Neural cell (in vitro differentiated cells): ENCODE data around the gene SDCCAG8. TPM values are rescaled to one million over a fixed set of nuclear protein-coding genes. Genes with fewer than 3 reads are reported as not detected.

Source experiments
- H2AFZ ChIP-seq: fragments of 200-600, 300-800 bp; sonication (generic), shearing (Covaris generic); 2 replicates; pipeline ENCODE4 v1.6.0; 2014; ENCODE audit warnings: low read depth, mild to moderate bottlenecking, antibody characterized with exemption, low read length, moderate library complexity
- H3F3A ChIP-seq: fragments of 200-600 bp; shearing (Covaris generic); 2 replicates; pipeline ENCODE4 v1.6.1; 2016; ENCODE audit warnings: mild to moderate bottlenecking, moderate library complexity, mixed read lengths, antibody characterized with exemption, low read length; ENCODE audit not compliant: insufficient read depth, poor library complexity, severe bottlenecking
- H3K27ac ChIP-seq: fragments of 200-600, 300-800 bp; sonication (generic), shearing (Covaris generic); 2 replicates; pipeline ENCODE4 v1.5.1; 2014; ENCODE audit warnings: mild to moderate bottlenecking, low read length, moderate library complexity
- H3K27me3 ChIP-seq: fragments of 300-800, 200-600 bp; sonication (generic), shearing (Covaris generic); 2 replicates; pipeline ENCODE4 v1.6.0; 2014; ENCODE audit warnings: mild to moderate bottlenecking, low read depth, low read length, moderate library complexity; ENCODE audit not compliant: insufficient read depth
- H3K36me3 ChIP-seq: fragments of 300-800, 200-600 bp; sonication (generic), shearing (Covaris generic); 2 replicates; pipeline ENCODE4 v1.5.1; 2014; ENCODE audit warnings: mild to moderate bottlenecking, antibody characterized with exemption, low read length, moderate library complexity; ENCODE audit not compliant: insufficient read depth
- H3K4me2 ChIP-seq: fragments of 300-800, 200-600 bp; sonication (generic), shearing (Covaris generic); 2 replicates; pipeline ENCODE4 v1.6.0; 2014; ENCODE audit warnings: mild to moderate bottlenecking, low read length
- H3K4me3 ChIP-seq: fragments of 300-800, 200-600 bp; sonication (generic), shearing (Covaris generic); 2 replicates; pipeline ENCODE4 v1.5.1; 2014; ENCODE audit warnings: mild to moderate bottlenecking, low read length, moderate library complexity
- H3K79me2 ChIP-seq: fragments of 200-600 bp; shearing (Covaris generic); replicated peaks from 2 replicates; pipeline ENCODE4 v1.6.0; 2014; ENCODE audit warnings: mild to moderate bottlenecking, low read length, moderate library complexity; ENCODE audit not compliant: insufficient read depth
- H3K9ac ChIP-seq: fragments of 300-800, 200-600 bp; sonication (generic), shearing (Covaris generic); 2 replicates; pipeline ENCODE4 v1.6.1; 2016; ENCODE audit warnings: mild to moderate bottlenecking, low read length, mixed read lengths
- H3K9me2 ChIP-seq: fragments of 200-600 bp; shearing (Covaris generic); 2 replicates; pipeline ENCODE4 v1.6.1; 2016; ENCODE audit warnings: mild to moderate bottlenecking, low read length, mixed read lengths; ENCODE audit not compliant: insufficient read depth
- H3K9me3 ChIP-seq: fragments of 200-600, 300-800 bp; sonication (generic), shearing (Covaris generic); 2 replicates; pipeline ENCODE4 v1.6.1; 2016; ENCODE audit warnings: mild to moderate bottlenecking, mixed run types, low read length, moderate library complexity, mixed read lengths
- H4K20me1 ChIP-seq: fragments of 200-600 bp; shearing (Covaris generic); 2 replicates; pipeline ENCODE4 v1.6.1; 2016; ENCODE audit warnings: mild to moderate bottlenecking, mixed run types; ENCODE audit not compliant: insufficient read depth
- CTCF ChIP-seq: fragments of 450-650 bp; IDR thresholded peaks from 2 replicates; pipeline ENCODE4 v1.5.1; 2014; ENCODE audit warnings: antibody characterized with exemption, mild to moderate bottlenecking, moderate library complexity; ENCODE audit not compliant: poor library complexity, severe bottlenecking
- EP300 ChIP-seq: fragments of 450-650 bp; conservative IDR thresholded peaks from 2 replicates; pipeline ENCODE4 v1.6.1; 2014; ENCODE audit warnings: antibody characterized with exemption, mild to moderate bottlenecking, moderate library complexity; ENCODE audit not compliant: poor library complexity, severe bottlenecking
- EZH2 ChIP-seq: fragments of 200-600, 300-800 bp; shearing (Covaris generic), sonication (generic); IDR thresholded peaks from 2 replicates; pipeline ENCODE4 v1.6.1; 2014; ENCODE audit warnings: antibody characterized with exemption, low read length, borderline replicate concordance, mild to moderate bottlenecking; ENCODE audit not compliant: insufficient read depth, poor library complexity, severe bottlenecking
- MXI1 ChIP-seq: fragments of 450-650 bp; conservative IDR thresholded peaks from 2 replicates; pipeline ENCODE4 v1.6.1; 2014; ENCODE audit warnings: antibody characterized with exemption, mild to moderate bottlenecking; ENCODE audit not compliant: poor library complexity, severe bottlenecking
- POLR2AphosphoS5 ChIP-seq: IDR thresholded peaks from 2 replicates; pipeline ENCODE4 v1.6.1; 2012
- RAD21 ChIP-seq: fragments of 450-650 bp; conservative IDR thresholded peaks from 2 replicates; pipeline ENCODE4 v1.6.1; 2014; ENCODE audit warnings: antibody characterized with exemption, mild to moderate bottlenecking, moderate library complexity
- REST ChIP-seq: IDR thresholded peaks from 2 replicates; pipeline ENCODE4 v1.6.1; 2012; ENCODE audit warnings: borderline replicate concordance
- SMC3 ChIP-seq: fragments of 450-650 bp; conservative IDR thresholded peaks from 2 replicates; pipeline ENCODE4 v1.6.1; 2014; ENCODE audit warnings: antibody characterized with exemption, mild to moderate bottlenecking, moderate library complexity; ENCODE audit not compliant: poor library complexity
- TAF1 ChIP-seq: IDR thresholded peaks from 2 replicates; pipeline ENCODE4 v1.6.1; 2012; ENCODE audit warnings: low read depth
- polyA plus RNA-seq: library from polyadenylated mRNA; depleted of rRNA; stranded (reverse); fragments of >200 nt; gene quantifications from 2 replicates; pipeline ENCODE4 v1.2.3, GENCODE V29; 2014

The SDCCAG8 gene
- polyA plus RNA-seq, 1 donor from 2014 or later, result 32.2 TPM

- Histone ChIP-seq H2AFZ (no peak overlapping the region), H3K9me3 (no peaks in the 10 kb centered on the region), H3K9me2 (no peaks in the 10 kb centered on the region), H3K27me3 (no peaks in the 10 kb centered on the region), H3K36me3 (peaks cover 3% of the 10 kb centered on the region), H4K20me1 (no peaks in the 10 kb centered on the region), H3K79me2 (no peaks in the 10 kb centered on the region), H3F3A (no peaks in the 10 kb centered on the region), H3K9ac (no peak overlapping the region), H3K27ac (no peak overlapping the region), H3K4me3 (no peak overlapping the region), H3K4me2 (no peak overlapping the region)
- TF ChIP-seq CTCF, result no peak
- TF ChIP-seq MXI1, result no peak
- no peak for TF ChIP-seq TAF1
- no peak for TF ChIP-seq RAD21
- no peak for TF ChIP-seq EZH2
- TF ChIP-seq SMC3, result no peak
- TF ChIP-seq REST, result no peak
- no peak for TF ChIP-seq POLR2AphosphoS5
- TF ChIP-seq EP300, result no peak
These were observed 31.8 kb downstream of the SDCCAG8 start for GRCh38 chr1:243287652-243288051.

GRCh38 chr1:243288062-243288461 is 32.2 kb downstream of the SDCCAG8 start:
- no peaks in the 10 kb centered on the region for H3K79me2 ChIP-seq
- H3K4me2 ChIP-seq, result no peak overlapping the region
- TF ChIP-seq CTCF (no peak), TAF1 (no peak), EP300 (no peak), RAD21 (no peak), REST (no peak), EZH2 (no peak), POLR2AphosphoS5 (no peak), MXI1 (no peak)
- H2AFZ ChIP-seq, result no peak overlapping the region
- H3K9ac ChIP-seq, result no peak overlapping the region
- no peaks in the 10 kb centered on the region for H4K20me1 ChIP-seq
- no peaks in the 10 kb centered on the region for H3K9me3 ChIP-seq
- no peak overlapping the region for H3K27ac ChIP-seq
- H3K36me3 ChIP-seq, result peaks cover 3% of the 10 kb centered on the region
- H3K9me2 ChIP-seq, result no peaks in the 10 kb centered on the region
- H3K4me3 ChIP-seq, result no peak overlapping the region
- no peaks in the 10 kb centered on the region for H3F3A ChIP-seq
- no peaks in the 10 kb centered on the region for H3K27me3 ChIP-seq
